ENCODE measurements around the gene NPIPB6. TPM values are rescaled to one million over a fixed set of nuclear protein-coding genes. Genes with fewer than 3 reads are reported as not detected.
"Not testable (repeated sequence)": the region's sequence is repeated elsewhere in the genome, so short reads cannot be mapped to it uniquely, and the experiment has no call there.

Gene NPIPB6
- polyA plus RNA-seq (2013, experiment 1 of 2), result 0.45 TPM
- polyA plus RNA-seq (2013, experiment 2 of 2), result not detected

DNA sequence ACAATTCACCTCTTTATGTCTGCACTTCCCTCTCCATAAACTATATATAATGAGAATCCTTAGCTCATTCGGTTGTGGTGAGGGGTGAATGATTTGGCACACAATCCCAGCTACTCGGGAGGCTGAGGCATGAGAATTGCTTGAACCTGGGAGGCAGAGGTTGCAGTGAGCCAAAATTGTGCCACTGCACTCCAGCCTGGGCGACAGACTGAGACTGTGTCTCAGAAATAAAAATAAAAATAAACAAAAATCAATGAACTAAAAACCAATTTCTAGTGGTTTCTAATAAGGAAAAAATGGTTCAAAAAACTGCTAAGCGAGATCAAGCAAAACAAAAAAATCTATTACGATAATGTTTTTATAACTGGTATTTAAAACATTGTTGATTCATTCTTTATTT, at the start of gene NPIPB6:
NPIPB6 (minus strand) TSS at position 101 of the 400 bp plus-strand sequence. CDS start 686 bp downstream, outside the sequence.
- no CpG with 5 or more reads among the region's 5 CpGs for WGBS
- not testable (repeated sequence) for H3K4me1 ChIP-seq (ENCODE audit: insufficient read depth, low read length); H3K9me3 ChIP-seq (ENCODE audit: insufficient read depth, low read depth, low read length); H3K4me3 ChIP-seq (ENCODE audit: low read length); H3K9ac ChIP-seq (ENCODE audit: low read depth, low read length); H3K27me3 ChIP-seq (ENCODE audit: insufficient read depth, low read length); H3K36me3 ChIP-seq (ENCODE audit: insufficient read depth, low read length); H3K27ac ChIP-seq (ENCODE audit: low read depth, low read length)

DNA sequence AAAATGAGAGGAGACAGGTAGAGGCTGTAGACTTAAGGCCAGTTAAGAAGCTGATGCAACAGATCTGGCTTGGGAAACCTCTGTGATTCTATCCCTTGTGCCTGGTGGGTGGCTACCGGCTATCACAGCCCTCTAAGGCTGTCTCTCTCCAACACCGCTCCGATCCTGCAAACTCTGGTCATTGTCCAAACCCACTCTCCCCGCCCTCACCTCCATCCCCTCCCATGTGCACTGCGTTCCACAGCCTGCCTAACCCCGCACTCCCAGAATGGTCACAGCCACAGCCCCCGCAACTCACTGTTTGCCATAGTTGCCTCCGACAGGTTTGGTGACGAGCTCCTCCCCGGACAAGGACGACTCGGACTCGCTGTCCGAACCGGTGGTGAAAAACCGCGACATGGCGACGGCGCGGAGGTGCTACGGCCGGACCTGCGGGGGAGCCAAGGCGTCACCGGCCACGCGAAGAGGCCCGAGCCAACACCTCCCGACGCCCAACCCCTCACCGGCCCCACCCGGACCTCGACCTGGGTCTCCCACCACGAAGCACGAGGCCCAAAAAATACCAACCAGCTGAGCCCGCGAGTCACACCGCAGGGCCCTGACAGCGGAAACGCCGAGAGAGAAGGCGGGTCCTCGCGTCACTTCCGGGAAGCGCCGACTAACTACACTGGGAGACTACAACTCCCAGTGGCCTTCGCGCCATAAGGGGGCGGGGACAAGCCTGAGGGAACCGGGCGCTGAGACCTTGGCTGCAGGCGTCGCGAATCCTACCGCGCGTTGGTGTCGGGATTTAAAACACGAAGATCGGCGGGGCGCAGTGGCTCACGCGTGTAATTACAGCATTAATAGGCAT, 40.1 kb upstream of the NPIPB6 start, which contains the start of gene EIF3CL:
EIF3CL (minus strand) TSS at position 622 of the 853 bp plus-strand sequence; CDS start at position 399, 223 bp downstream.
- not testable (repeated sequence) for H3K27me3 ChIP-seq (ENCODE audit: insufficient read depth, low read length); H3K9ac ChIP-seq (ENCODE audit: low read depth, low read length); H3K9me3 ChIP-seq (ENCODE audit: insufficient read depth, low read depth, low read length); H3K27ac ChIP-seq (ENCODE audit: low read depth, low read length); H3K36me3 ChIP-seq (ENCODE audit: insufficient read depth, low read length); H3K4me1 ChIP-seq (ENCODE audit: insufficient read depth, low read length)
- no CpG with 5 or more reads among the region's 66 CpGs for WGBS
- peak within 1 kb of the TSS; percentile 47 for H3K4me3 ChIP-seq (ENCODE audit: low read length)

DNA sequence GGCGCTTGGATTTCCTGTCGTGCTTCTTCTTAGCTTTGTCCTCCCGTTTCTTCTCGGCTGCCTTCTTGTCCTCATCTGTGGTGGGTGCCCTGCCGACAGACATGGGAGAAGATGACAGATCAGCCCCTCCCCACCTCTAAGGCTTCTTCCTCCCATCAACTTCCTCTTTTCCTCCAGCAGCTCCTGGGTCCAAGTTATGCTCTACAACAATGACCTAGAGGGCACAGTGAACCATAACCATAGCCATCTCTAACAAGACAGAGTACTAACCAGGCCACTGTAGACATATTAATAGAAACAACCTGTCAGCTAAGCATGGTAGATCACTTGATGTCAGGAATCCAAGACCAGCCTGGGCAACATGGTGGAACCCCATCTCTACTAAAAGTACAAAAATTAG, 28.7 kb upstream of the NPIPB6 start:
- not testable (repeated sequence) for H3K9me3 ChIP-seq (ENCODE audit: insufficient read depth, low read depth, low read length); H3K27ac ChIP-seq (ENCODE audit: low read depth, low read length); H3K4me3 ChIP-seq (ENCODE audit: low read length); H3K36me3 ChIP-seq (ENCODE audit: insufficient read depth, low read length); H3K27me3 ChIP-seq (ENCODE audit: insufficient read depth, low read length); H3K9ac ChIP-seq (ENCODE audit: low read depth, low read length); H3K4me1 ChIP-seq (ENCODE audit: insufficient read depth, low read length)
- WGBS, result no CpG with 5 or more reads among the region's 5 CpGs

DNA sequence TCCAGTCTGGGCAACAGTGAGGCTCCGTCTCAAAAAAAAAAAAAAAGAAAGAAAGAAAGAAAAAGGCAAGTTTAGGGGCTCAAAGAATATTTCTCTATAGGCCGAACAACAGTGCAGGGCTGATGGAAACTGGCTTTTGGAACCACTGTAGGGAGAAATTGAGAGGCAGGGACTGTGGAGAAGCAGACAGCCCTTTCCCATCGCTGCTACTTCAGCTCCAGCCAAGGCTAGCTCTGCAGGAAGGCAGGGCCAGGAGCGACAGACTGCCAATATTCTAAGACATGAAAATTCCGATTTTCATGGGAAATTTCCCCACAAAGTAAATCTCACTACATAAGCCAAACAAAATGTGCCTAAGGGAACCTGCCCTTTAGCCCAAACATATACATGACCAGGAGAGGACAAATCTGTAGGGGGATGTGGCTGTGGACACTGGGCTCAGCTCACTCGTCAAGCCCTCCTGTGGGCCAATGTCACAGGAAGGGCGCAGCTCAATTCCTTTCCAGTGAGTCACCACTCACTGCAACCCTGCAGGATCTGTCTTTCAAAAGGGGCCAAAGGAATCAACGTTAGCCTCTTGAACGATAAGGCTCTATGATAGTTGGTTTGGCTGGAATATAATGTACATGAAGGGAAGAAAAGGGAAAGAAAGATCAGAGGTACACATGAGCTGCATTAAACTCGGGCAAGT, 19.0 kb upstream of the NPIPB6 start:
- not testable (repeated sequence) for H3K27ac ChIP-seq (ENCODE audit: low read depth, low read length); H3K36me3 ChIP-seq (ENCODE audit: insufficient read depth, low read length); H3K9me3 ChIP-seq (ENCODE audit: insufficient read depth, low read depth, low read length); H3K9ac ChIP-seq (ENCODE audit: low read depth, low read length); H3K27me3 ChIP-seq (ENCODE audit: insufficient read depth, low read length); H3K4me3 ChIP-seq (ENCODE audit: low read length); H3K4me1 ChIP-seq (ENCODE audit: insufficient read depth, low read length)
- WGBS, result no CpG with 5 or more reads among the region's 10 CpGs

DNA sequence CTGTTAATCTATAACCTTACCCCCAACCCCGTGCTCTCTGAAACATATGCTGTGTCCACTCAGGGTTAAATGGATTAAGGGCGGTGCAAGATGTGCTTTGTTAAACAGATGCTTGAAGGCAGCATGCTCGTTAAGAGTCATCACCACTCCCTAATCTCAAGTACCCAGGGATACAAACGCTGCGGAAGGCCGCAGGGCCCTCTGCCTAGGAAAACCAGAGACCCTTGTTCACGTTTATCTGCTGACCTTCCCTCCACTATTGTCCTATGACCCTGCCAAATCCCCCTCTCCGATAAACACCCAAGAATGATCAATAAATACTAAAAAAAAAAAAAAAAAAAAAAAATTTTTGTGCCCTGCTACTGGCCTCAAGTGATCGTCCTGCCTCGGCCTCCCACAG, 14.5 kb upstream of the NPIPB6 start:
- 95% methylated on average over 4 of the region's 10 CpGs for WGBS
- not testable (repeated sequence) for H3K9ac ChIP-seq (ENCODE audit: low read depth, low read length)

DNA sequence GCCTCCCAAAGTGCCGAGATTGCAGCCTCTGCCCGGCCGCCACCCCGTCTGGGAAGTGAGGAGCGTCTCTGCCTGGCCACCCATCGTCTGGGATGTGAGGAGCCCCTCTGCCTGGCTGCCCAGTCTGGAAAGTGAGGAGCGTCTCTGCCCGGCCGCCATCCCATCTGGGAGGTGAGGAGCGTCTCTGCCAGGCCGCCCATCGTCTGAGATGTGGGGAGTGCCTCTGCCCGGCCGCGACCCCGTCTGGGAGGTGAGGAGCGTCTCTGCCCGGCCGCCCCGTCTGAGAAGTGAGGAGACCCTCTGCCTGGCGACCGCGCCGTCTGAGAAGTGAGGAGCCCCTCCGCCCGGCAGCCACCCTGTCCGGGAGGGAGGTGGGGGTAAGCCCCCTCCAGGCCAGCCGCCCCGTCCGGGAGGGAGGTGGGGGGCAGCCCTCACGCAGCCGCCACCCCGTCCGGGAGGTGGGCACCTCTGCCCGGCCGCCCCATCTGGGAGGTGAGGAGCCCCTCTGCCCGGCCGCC, 13.9 kb upstream of the NPIPB6 start:
- H3K36me3 ChIP-seq (ENCODE audit: insufficient read depth, low read length); H3K27me3 ChIP-seq (ENCODE audit: insufficient read depth, low read length); H3K4me3 ChIP-seq (ENCODE audit: low read length); H3K9ac ChIP-seq (ENCODE audit: low read depth, low read length); H3K27ac ChIP-seq (ENCODE audit: low read depth, low read length); H3K9me3 ChIP-seq (ENCODE audit: insufficient read depth, low read depth, low read length); H3K4me1 ChIP-seq (ENCODE audit: insufficient read depth, low read length): not testable (repeated sequence)
- 94% methylated on average over 27 of the region's 38 CpGs for WGBS

More for the DNA sequence above, 14.5 kb upstream of the NPIPB6 start:
- H3K4me1 ChIP-seq (ENCODE audit: insufficient read depth, low read length); H3K27me3 ChIP-seq (ENCODE audit: insufficient read depth, low read length); H3K4me3 ChIP-seq (ENCODE audit: low read length); H3K9me3 ChIP-seq (ENCODE audit: insufficient read depth, low read depth, low read length); H3K27ac ChIP-seq (ENCODE audit: low read depth, low read length); H3K36me3 ChIP-seq (ENCODE audit: insufficient read depth, low read length): not testable (repeated sequence)

DNA sequence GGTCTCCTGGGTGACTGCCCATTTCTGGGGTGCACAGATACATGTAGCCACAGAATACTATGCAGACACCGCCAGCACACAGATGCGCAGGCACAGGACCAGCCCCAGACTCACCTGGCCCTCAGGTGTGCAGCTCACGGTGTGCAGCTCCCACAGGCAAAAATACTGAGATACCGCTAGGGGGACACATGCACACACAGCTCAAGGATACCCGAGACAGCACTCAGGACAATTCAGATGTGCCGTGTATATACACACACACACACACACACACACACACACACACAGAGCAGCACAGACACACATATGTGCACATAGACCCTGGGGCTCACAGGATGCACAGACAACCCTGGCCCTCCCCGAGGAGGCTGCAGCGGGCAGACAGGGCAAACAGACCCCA, 11.8 kb upstream of the NPIPB6 start:
- H3K9ac ChIP-seq (ENCODE audit: low read depth, low read length); H3K9me3 ChIP-seq (ENCODE audit: insufficient read depth, low read depth, low read length); H3K4me3 ChIP-seq (ENCODE audit: low read length); H3K27me3 ChIP-seq (ENCODE audit: insufficient read depth, low read length); H3K27ac ChIP-seq (ENCODE audit: low read depth, low read length); H3K4me1 ChIP-seq (ENCODE audit: insufficient read depth, low read length); H3K36me3 ChIP-seq (ENCODE audit: insufficient read depth, low read length): not testable (repeated sequence)
- 25% methylated on average over 3 of the region's 8 CpGs for WGBS

DNA sequence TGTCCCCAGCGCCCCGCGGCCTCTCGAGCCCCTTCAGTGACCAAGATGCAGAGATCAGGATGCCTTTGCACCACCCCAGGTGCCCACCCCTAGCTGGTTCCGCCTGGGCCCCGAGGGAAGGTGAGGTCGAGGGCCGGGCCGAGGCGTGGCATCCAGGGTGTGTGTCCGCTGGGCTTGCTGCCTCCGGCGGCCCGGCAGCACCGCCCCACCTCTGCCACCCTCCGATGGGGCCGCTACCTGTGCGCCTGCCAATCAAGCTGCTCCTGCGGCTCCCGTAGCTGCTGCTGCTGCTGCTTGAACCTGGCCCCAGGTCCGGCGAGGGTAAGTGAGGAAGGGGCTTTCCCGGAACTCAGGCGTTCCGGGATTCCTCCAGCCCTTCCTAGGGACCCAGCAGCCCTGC, 11.0 kb upstream of the NPIPB6 start:
- H3K27me3 ChIP-seq (ENCODE audit: insufficient read depth, low read length); H3K9ac ChIP-seq (ENCODE audit: low read depth, low read length); H3K36me3 ChIP-seq (ENCODE audit: insufficient read depth, low read length); H3K9me3 ChIP-seq (ENCODE audit: insufficient read depth, low read depth, low read length); H3K4me3 ChIP-seq (ENCODE audit: low read length); H3K4me1 ChIP-seq (ENCODE audit: insufficient read depth, low read length); H3K27ac ChIP-seq (ENCODE audit: low read depth, low read length): not testable (repeated sequence)
- WGBS, result 0% methylated on average over 2 of the region's 25 CpGs

DNA sequence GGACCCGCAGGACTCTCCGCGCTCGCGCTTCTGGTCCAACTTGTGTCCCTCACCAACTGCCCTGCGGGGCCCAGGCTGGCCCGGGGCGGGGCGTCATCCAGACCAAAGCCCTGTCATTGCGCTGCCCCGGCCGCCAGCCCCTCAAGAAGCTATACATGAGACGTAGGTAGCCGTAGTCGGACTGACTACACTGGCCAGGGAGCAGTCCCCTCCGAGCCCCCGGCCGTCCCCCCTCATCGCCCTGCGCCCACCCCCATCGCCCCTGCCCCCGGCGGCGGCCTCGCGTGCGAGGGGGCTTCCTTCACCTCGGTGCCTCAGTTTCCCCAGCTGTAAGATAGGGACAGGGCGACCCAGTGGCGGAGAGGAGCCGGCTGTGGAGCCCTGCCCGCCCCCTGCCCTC, 4.6 kb upstream of the NPIPB6 start:
- 75% methylated on average over 13 of the region's 32 CpGs for WGBS
- H3K9me3 ChIP-seq (ENCODE audit: insufficient read depth, low read depth, low read length); H3K27me3 ChIP-seq (ENCODE audit: insufficient read depth, low read length); H3K4me3 ChIP-seq (ENCODE audit: low read length); H3K4me1 ChIP-seq (ENCODE audit: insufficient read depth, low read length); H3K9ac ChIP-seq (ENCODE audit: low read depth, low read length); H3K36me3 ChIP-seq (ENCODE audit: insufficient read depth, low read length); H3K27ac ChIP-seq (ENCODE audit: low read depth, low read length): not testable (repeated sequence)

DNA sequence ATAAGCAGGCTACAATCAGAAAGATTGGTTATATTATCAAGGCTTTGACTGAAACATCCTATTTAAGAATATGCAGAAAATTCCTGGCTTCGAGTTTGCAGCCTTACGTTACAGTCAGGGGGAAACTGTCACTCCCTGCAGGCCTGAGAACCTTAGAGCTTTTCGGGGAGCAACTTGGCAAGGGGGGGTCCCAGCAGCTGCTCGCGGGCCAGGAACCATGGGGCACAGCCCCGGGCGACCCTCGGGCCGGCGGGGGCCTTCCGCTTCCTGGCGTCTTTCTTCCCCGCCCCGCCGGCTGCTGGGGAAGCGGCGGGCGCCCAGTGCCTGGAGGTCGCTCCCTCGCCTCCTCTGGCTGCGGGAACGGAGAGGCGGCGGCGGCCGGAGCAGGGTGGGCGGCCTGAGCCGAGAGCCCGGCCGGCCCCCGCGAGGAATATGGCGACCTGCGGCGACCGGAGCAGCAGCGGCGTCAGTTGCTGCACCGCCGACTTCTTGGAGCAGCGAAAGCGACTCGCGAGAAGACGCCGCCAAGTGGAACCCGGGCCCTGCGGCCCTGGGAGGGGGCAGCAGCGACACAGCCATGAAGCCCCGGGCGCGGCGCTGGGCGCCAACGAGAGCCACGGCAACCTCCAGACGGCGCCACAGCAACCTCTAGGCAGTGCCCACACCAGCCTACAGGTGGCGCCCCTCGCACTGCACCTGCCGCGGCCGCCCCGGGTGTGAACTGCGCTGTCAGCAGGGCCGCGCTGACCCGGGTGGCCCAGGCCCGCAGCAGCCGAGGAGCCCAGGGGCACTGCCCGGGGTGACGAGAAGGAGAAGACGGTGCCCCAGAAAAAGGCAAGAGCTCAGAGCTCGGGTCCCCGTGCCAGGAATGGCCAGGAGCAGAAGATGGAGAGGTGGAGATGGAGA, 1.2 kb upstream of the NPIPB6 start:
- not testable (repeated sequence) for H3K36me3 ChIP-seq (ENCODE audit: insufficient read depth, low read length); H3K9me3 ChIP-seq (ENCODE audit: insufficient read depth, low read depth, low read length); H3K4me1 ChIP-seq (ENCODE audit: insufficient read depth, low read length); H3K9ac ChIP-seq (ENCODE audit: low read depth, low read length); H3K27me3 ChIP-seq (ENCODE audit: insufficient read depth, low read length); H3K4me3 ChIP-seq (ENCODE audit: low read length); H3K27ac ChIP-seq (ENCODE audit: low read depth, low read length)
- WGBS, result no CpG with 5 or more reads among the region's 75 CpGs

DNA sequence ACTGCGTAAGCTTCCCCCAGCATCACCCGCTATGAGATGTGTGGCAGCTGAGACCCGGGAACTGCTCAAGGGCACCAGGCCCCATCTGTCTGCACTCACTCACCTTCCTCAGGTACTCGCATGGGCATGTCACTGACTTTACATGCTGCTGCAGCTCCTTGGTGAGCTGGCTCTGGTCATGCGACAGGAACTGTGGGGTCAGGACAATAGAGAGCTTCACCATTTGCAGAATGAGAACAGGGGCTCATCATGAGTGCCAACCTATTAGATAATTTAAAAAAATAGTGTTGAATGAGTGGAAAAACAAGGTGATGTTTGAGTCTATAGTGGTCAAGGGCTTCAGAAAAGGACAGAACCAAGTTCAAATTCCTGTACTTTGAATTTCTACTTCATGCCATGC, 708 bp downstream of the NPIPB6 start:
- WGBS, result 86% methylated on average over 1 of the region's 5 CpGs
- H3K36me3 ChIP-seq (ENCODE audit: insufficient read depth, low read length); H3K27ac ChIP-seq (ENCODE audit: low read depth, low read length); H3K9me3 ChIP-seq (ENCODE audit: insufficient read depth, low read depth, low read length); H3K9ac ChIP-seq (ENCODE audit: low read depth, low read length); H3K27me3 ChIP-seq (ENCODE audit: insufficient read depth, low read length); H3K4me3 ChIP-seq (ENCODE audit: low read length); H3K4me1 ChIP-seq (ENCODE audit: insufficient read depth, low read length): not testable (repeated sequence)
